Sigmoid colon (tissue), 7 donors: ENCODE measurements around the gene PAPOLA. TPM values are rescaled to one million over a fixed set of nuclear protein-coding genes. Genes with fewer than 3 reads are reported as not detected.

Experiments used
- DNase-seq: peaks from one replicate; pipeline ENCODE4 v3.0.0-alpha.2; 2019
- H3K27ac ChIP-seq, 4 donors: fragments of 200-600 bp; sonication (generic); one replicate each; pipeline ENCODE4 v1.5.1; 2016 to 2019; ENCODE audit warnings: mild to moderate bottlenecking in 1 of 4
- H3K27me3 ChIP-seq, 3 donors: fragments of 200-600 bp; sonication (generic); one replicate each; pipeline ENCODE4 v1.5.1; 2019; ENCODE audit warnings: mild to moderate bottlenecking in 1 of 3
- H3K36me3 ChIP-seq, 4 donors: fragments of 200-600 bp; sonication (generic); one replicate each; pipeline ENCODE4 v1.5.1; 2016 to 2019
- H3K4me1 ChIP-seq, 4 donors: fragments of 200-600 bp; sonication (generic); one replicate each; pipeline ENCODE4 v1.5.1; 2017 to 2019
- H3K4me3 ChIP-seq, 4 donors: fragments of 200-600 bp; sonication (generic); one replicate each; pipeline ENCODE4 v1.5.1; 2017 to 2019; ENCODE audit warnings: mild to moderate bottlenecking in 2 of 4, moderate library complexity in 1 of 4
- H3K9me3 ChIP-seq, 4 donors: fragments of 200-600 bp in 3 of 4; sonication (generic) in 3 of 4; one replicate each; pipeline versions ENCODE4 v1.5.1 to v1.6.1; 2013 to 2019
- CTCF ChIP-seq, 4 experiments: fragments of 450-650 bp in 3 of 4; fragments of 200-600 bp in 1 of 4; IDR thresholded peaks; one replicate each; pipeline ENCODE4 v1.5.1; 2016 to 2019; ENCODE audit warnings: antibody characterized with exemption in 4 of 4, mild to moderate bottlenecking in 3 of 4, moderate library complexity in 2 of 4
- EP300 ChIP-seq, 4 donors: sonication (generic); formaldehyde crosslinking; IDR thresholded peaks; one replicate each; pipeline ENCODE4 v1.6.1; 2017; ENCODE audit warnings: antibody characterized with exemption in 4 of 4
- POLR2A ChIP-seq, 2 donors: fragments of 450-650 bp; IDR thresholded peaks; one replicate each; pipeline ENCODE4 v1.6.1; 2016; ENCODE audit warnings: antibody characterized with exemption in 2 of 2, mild to moderate bottlenecking in 2 of 2, moderate library complexity in 2 of 2
- POLR2AphosphoS5 ChIP-seq, 4 donors: sonication (generic); formaldehyde crosslinking; IDR thresholded peaks; one replicate each; pipeline ENCODE4 v1.6.1; 2017; ENCODE audit warnings: antibody characterized with exemption in 4 of 4
- WGBS, 2 donors: extraction: QIAGEN DNeasy Blood & Tissue Kit; methylation state at CpG; one replicate each; pipeline ENCODE4 v1.1.7; 2013; 5-methylcytosine and 5-hydroxymethylcytosine counted together
- intact Hi-C: fragments of 100-400 bp; cut with DNase I; formaldehyde crosslinking; loops from one replicate; pipeline ENCODE4 v1.15.1; 2023
- polyA plus RNA-seq, 3 donors: library from polyadenylated mRNA; stranded (reverse); fragments of 200-250 nt; gene quantifications; one replicate each; pipeline ENCODE4 v1.2.3, GENCODE V29; 2013
- total RNA-seq, 4 donors: library from RNA; depleted of rRNA; stranded (reverse); fragments of >200 nt; gene quantifications; one replicate each; pipeline ENCODE4 v1.1.0, GENCODE V29; 2016
- donor health status: healthy with polysubstance abuse.
- donor health status: Bipolar disorder and iron deficiency.
- donor health status: healthy.

The PAPOLA gene
- total and polyA plus RNA-seq, 7 donors: 67.9 to 154 (median 113) TPM

- peaks cover 0 to 10% (median 0%) of the 10 kb centered on the region in 3 donors for H3K27me3 ChIP-seq
- 76 to 91% methylated on average over 6 of the region's 6 CpGs for whole genome bisulfite sequencing, 2 donors
- intact Hi-C loops: no loop called here
- no peak overlapping the region for H3K4me3 ChIP-seq
- no peaks in the 10 kb centered on the region for H3K36me3 ChIP-seq
- H3K4me1 ChIP-seq: peaks cover 0 to 16% (median 12%) of the 10 kb centered on the region in 4 donors
- no peaks in the 10 kb centered on the region for H3K9me3 ChIP-seq
- no peak for TF ChIP-seq CTCF (IDR thresholded peaks at IDR 0.05)
- TF ChIP-seq POLR2AphosphoS5 (IDR thresholded peaks at IDR 0.05): no peak
- no peak for TF ChIP-seq EP300 (IDR thresholded peaks at IDR 0.05)
- no peak for TF ChIP-seq POLR2A (IDR thresholded peaks at IDR 0.05)
- H3K27ac ChIP-seq: no peak overlapping the region
- DNase-seq: no peak
These were observed 77.2 kb downstream of the PAPOLA start for GRCh38 chr14:96579358-96579757.

DNA sequence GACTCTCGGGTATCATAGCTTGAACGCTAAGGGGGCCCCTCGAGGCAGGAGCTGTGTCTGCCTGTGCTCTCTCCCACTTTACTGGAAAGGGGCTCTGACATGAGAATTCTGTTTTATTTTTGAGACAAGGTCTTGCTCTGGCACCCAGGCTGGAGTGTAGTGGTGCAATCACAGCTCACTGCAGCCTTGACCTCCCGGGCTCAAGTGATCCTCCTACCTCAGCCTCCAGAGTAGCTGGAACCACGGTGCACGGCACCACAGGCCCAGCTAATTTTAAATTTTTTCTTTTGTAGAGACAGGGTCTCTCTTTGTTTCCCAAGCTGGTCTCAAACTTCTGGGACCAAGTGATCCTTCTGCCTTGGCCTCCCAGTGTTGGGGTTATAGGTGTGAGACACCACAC lies 77.7 kb downstream of the PAPOLA start:
- Histone ChIP-seq H3K27ac (no peak overlapping the region), H3K4me3 (no peak overlapping the region), H3K36me3 (no peaks in the 10 kb centered on the region), H3K9me3 (no peaks in the 10 kb centered on the region), H3K27me3 (peaks cover 0 to 14% (median 0%) of the 10 kb centered on the region in 3 donors), H3K4me1 (peaks cover 0 to 11% (median 7%) of the 10 kb centered on the region in 4 donors)
- 89 to 92% methylated on average over 6 of the region's 6 CpGs for WGBS, 2 donors
- intact Hi-C loops: no loop called here
- TF ChIP-seq POLR2A (IDR thresholded peaks at IDR 0.05) (no peak), POLR2AphosphoS5 (IDR thresholded peaks at IDR 0.05) (no peak), EP300 (IDR thresholded peaks at IDR 0.05) (no peak), CTCF (IDR thresholded peaks at IDR 0.05) (no peak)
- no peak for DNase-seq

GRCh38 chr14:96580566-96580965 lies 78.4 kb downstream of the PAPOLA start:
- no peaks in the 10 kb centered on the region for H3K9me3 ChIP-seq
- intact Hi-C loops: no loop called here
- WGBS, 2 donors: 64 to 69% methylated on average over 9 of the region's 9 CpGs
- no peak overlapping the region for H3K4me3 ChIP-seq
- no peaks in the 10 kb centered on the region for H3K36me3 ChIP-seq
- peaks cover 0 to 21% (median 5%) of the 10 kb centered on the region in 3 donors for H3K27me3 ChIP-seq
- TF ChIP-seq POLR2AphosphoS5 (IDR thresholded peaks at IDR 0.05) (no peak), EP300 (IDR thresholded peaks at IDR 0.05) (no peak), POLR2A (IDR thresholded peaks at IDR 0.05) (no peak), CTCF (IDR thresholded peaks at IDR 0.05) (no peak)
- no peak for DNase-seq
- H3K27ac ChIP-seq: no peak overlapping the region
- peaks cover 0 to 8% (median 3%) of the 10 kb centered on the region in 4 donors for H3K4me1 ChIP-seq

DNA sequence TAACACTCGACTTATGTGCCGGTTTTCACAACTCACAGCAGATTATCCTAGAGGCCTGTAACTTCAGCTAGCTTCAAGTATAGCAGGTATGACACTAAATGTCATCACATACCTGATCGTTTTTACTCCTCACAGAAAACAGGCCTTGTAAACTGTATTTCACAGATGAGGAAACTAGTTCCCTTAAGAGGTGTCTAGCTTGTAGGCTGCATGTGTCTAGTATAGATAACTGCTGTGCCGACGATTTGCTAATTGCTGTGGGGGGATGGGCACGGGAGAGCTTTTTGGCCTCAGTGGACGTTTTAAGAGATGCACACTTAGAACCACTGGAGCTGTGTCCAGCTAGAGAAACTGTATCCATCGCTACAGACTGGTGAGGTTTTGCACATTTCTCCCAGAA lies 78.8 kb downstream of the PAPOLA start:
- H3K27ac ChIP-seq: no peak overlapping the region
- intact Hi-C loops: no loop called here
- TF ChIP-seq POLR2AphosphoS5 (IDR thresholded peaks at IDR 0.05) (no peak), EP300 (IDR thresholded peaks at IDR 0.05) (no peak), POLR2A (IDR thresholded peaks at IDR 0.05) (no peak), CTCF (IDR thresholded peaks at IDR 0.05) (no peak)

GRCh38 chr14:96581902-96582301 lies 79.7 kb downstream of the PAPOLA start:
- intact Hi-C loops: no loop called here
- WGBS, 2 donors: 71 to 83% methylated on average over 7 of the region's 7 CpGs
- Histone ChIP-seq H3K9me3 (no peaks in the 10 kb centered on the region), H3K27ac (no peak overlapping the region), H3K4me1 (peaks cover 0 to 8% (median 3%) of the 10 kb centered on the region in 4 donors), H3K27me3 (peaks cover 0 to 34% (median 10%) of the 10 kb centered on the region in 3 donors), H3K36me3 (no peaks in the 10 kb centered on the region), H3K4me3 (no peak overlapping the region)
- DNase-seq: no peak
- TF ChIP-seq CTCF (IDR thresholded peaks at IDR 0.05) (no peak), EP300 (IDR thresholded peaks at IDR 0.05) (no peak), POLR2AphosphoS5 (IDR thresholded peaks at IDR 0.05) (no peak), POLR2A (IDR thresholded peaks at IDR 0.05) (no peak)

More for the DNA sequence above, 78.8 kb downstream of the PAPOLA start:
- peaks cover 0 to 26% (median 9%) of the 10 kb centered on the region in 3 donors for H3K27me3 ChIP-seq
- DNase-seq: no peak
- H3K4me3 ChIP-seq: no peak overlapping the region
- no peaks in the 10 kb centered on the region for H3K9me3 ChIP-seq
- H3K36me3 ChIP-seq: no peaks in the 10 kb centered on the region
- WGBS, 2 donors: 62 to 70% methylated on average over 8 of the region's 8 CpGs
- peaks cover 0 to 8% (median 3%) of the 10 kb centered on the region in 4 donors for H3K4me1 ChIP-seq
